Spleen (tissue), 7 donors: ENCODE measurements around the gene INPP4A.

Experiments used
- POLR2A ChIP-seq, 3 donors: fragments of 450-650 bp; IDR thresholded peaks; one replicate each; pipeline ENCODE4 v1.5.1; 2017; ENCODE audit warnings: antibody characterized with exemption in 3 of 3, mild to moderate bottlenecking in 1 of 3
- POLR2AphosphoS5 ChIP-seq, 3 donors: sonication (generic); formaldehyde crosslinking; IDR thresholded peaks; one replicate each; pipeline ENCODE4 v1.5.1; 2017; ENCODE audit warnings: antibody characterized with exemption in 3 of 3
- TF ChIP-seq, protein P1 (sequence below), 11 experiments: fragments of 200-600 bp in 7 of 11; fragments of 450-650 bp in 4 of 11; sonication (generic) in 4 of 11; IDR thresholded peaks in 8 of 11; conservative IDR thresholded peaks in 3 of 11; 1 replicate in 7 of 11; 2 replicates in 4 of 11; pipeline versions ENCODE4 v1.4.0 to v1.8.0; 2016 to 2021; ENCODE audit warnings: antibody characterized with exemption in 11 of 11, inconsistent platforms in 4 of 11, mild to moderate bottlenecking in 1 of 11
- donor health status: DM: no; HTN: no; CAD: no; lungs with moderate emphysema.
- donor health status: DM: no; HTN: no; CAD: no.
- donor health status: DM: no; HTN: no; CAD: no.

DNA sequence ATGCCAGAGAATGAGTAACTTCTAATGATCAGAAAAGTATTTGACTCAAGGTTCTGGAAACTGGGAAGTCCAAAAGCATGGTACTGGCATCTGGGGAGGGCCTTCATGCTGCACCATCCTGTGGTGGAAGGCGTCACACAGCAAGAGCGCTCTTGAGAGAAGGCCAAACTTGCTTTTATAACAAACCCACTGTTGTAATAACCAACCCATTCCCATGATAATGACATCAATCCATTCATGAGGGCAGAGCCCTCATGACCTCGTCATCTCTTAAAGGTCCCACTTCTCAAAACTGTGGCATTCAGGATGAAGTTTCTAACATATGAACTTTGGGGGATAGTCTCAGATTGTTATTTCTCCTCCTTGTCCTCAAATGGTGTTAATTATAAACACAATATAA lies 95.9 kb downstream of the INPP4A start:
- TF ChIP-seq, protein P1, sequence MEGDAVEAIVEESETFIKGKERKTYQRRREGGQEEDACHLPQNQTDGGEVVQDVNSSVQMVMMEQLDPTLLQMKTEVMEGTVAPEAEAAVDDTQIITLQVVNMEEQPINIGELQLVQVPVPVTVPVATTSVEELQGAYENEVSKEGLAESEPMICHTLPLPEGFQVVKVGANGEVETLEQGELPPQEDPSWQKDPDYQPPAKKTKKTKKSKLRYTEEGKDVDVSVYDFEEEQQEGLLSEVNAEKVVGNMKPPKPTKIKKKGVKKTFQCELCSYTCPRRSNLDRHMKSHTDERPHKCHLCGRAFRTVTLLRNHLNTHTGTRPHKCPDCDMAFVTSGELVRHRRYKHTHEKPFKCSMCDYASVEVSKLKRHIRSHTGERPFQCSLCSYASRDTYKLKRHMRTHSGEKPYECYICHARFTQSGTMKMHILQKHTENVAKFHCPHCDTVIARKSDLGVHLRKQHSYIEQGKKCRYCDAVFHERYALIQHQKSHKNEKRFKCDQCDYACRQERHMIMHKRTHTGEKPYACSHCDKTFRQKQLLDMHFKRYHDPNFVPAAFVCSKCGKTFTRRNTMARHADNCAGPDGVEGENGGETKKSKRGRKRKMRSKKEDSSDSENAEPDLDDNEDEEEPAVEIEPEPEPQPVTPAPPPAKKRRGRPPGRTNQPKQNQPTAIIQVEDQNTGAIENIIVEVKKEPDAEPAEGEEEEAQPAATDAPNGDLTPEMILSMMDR (IDR thresholded peaks at IDR 0.05 in 8 of 11, conservative IDR thresholded peaks at IDR 0.05 in 3 of 11), result no peak
- TF ChIP-seq POLR2A (IDR thresholded peaks at IDR 0.05) (no peak), POLR2AphosphoS5 (IDR thresholded peaks at IDR 0.05) (no peak)
